GM23338 (cell line): Measurements from ENCODE around the gene NPHP4. TPM values are rescaled to one million over a fixed set of nuclear protein-coding genes. Genes with fewer than 3 reads are reported as not detected.

Source experiments
- ATAC-seq: fragments of 200-7000 bp; cut with Tn5 transposase; 3 replicates; pipeline ENCODE4 v1.9.1; 2020
- DNase-seq: peaks from one replicate; pipeline ENCODE4 v3.0.0-alpha.2; 2015; ENCODE audit warnings: low spot score
- H2AFZ ChIP-seq: fragments of 200-600 bp; sonication (generic); 2 replicates; pipeline ENCODE4 v1.8.0; 2016; ENCODE audit warnings: antibody characterized with exemption, mild to moderate bottlenecking, moderate library complexity
- H3F3A ChIP-seq: fragments of 200-600 bp; sonication (generic); replicated peaks from 2 replicates; pipeline ENCODE4 v1.8.0; 2017; ENCODE audit warnings: antibody characterized with exemption, mixed run types, low read depth
- H3K27ac ChIP-seq: fragments of 200-600 bp; sonication (generic); 2 replicates; pipeline ENCODE4 v1.6.1; 2016; ENCODE audit warnings: low read depth
- H3K27me3 ChIP-seq: fragments of 200-600 bp; sonication (generic); 2 replicates; pipeline ENCODE4 v1.8.0; 2016; ENCODE audit warnings: mild to moderate bottlenecking, mixed run types, moderate library complexity; ENCODE audit not compliant: insufficient read depth
- H3K36me3 ChIP-seq: fragments of 200-600 bp; sonication (generic); 2 replicates; pipeline ENCODE4 v1.8.0; 2016; ENCODE audit warnings: mild to moderate bottlenecking; ENCODE audit not compliant: insufficient read depth
- H3K4me1 ChIP-seq: fragments of 200-600 bp; sonication (generic); 2 replicates; pipeline ENCODE4 v1.8.0; 2016; ENCODE audit warnings: mild to moderate bottlenecking, moderate library complexity; ENCODE audit not compliant: insufficient read depth
- H3K4me2 ChIP-seq: fragments of 200-600 bp; sonication (generic); 2 replicates; pipeline ENCODE4 v1.7.1; 2017; ENCODE audit warnings: mixed run types
- H3K4me3 ChIP-seq: fragments of 200-600 bp; sonication (generic); 2 replicates; pipeline ENCODE4 v1.6.1; 2016; ENCODE audit warnings: mixed run types
- H3K79me2 ChIP-seq: fragments of 200-600 bp; sonication (generic); replicated peaks from 2 replicates; pipeline ENCODE4 v1.8.0; 2017; ENCODE audit warnings: mild to moderate bottlenecking; ENCODE audit not compliant: insufficient read depth
- H3K9me2 ChIP-seq: fragments of 200-600 bp; sonication (generic); 2 replicates; pipeline ENCODE4 v1.8.0; 2017; ENCODE audit not compliant: insufficient read depth
- H4K20me1 ChIP-seq: fragments of 200-600 bp; sonication (generic); replicated peaks from 2 replicates; pipeline ENCODE4 v1.8.0; 2017; ENCODE audit warnings: mild to moderate bottlenecking; ENCODE audit not compliant: insufficient read depth
- H3K27ac Mint-ChIP-seq: 2 replicates; pipeline ENCODE4 v1.8.0; 2020; ENCODE audit warnings: inconsistent platforms, mild to moderate bottlenecking, moderate library complexity, mixed read lengths
- H3K27me3 Mint-ChIP-seq: 3 replicates; pipeline ENCODE4 v1.8.0; 2022; ENCODE audit warnings: low read depth, mild to moderate bottlenecking, moderate library complexity, mixed read lengths, inconsistent platforms; ENCODE audit not compliant: insufficient read depth, poor library complexity
- H3K36me3 Mint-ChIP-seq: 3 replicates; pipeline ENCODE4 v1.8.0; 2021; ENCODE audit warnings: low read depth, mild to moderate bottlenecking, inconsistent platforms, moderate library complexity, mixed read lengths
- H3K4me1 Mint-ChIP-seq: 3 replicates; pipeline ENCODE4 v1.8.0; 2020; ENCODE audit warnings: mild to moderate bottlenecking, inconsistent platforms, mixed read lengths
- H3K4me3 Mint-ChIP-seq: 3 replicates; pipeline ENCODE4 v1.8.0; 2021; ENCODE audit warnings: moderate library complexity, mild to moderate bottlenecking, inconsistent platforms, mixed read lengths
- H3K9me3 Mint-ChIP-seq: 3 replicates; pipeline ENCODE4 v1.8.0; 2020; ENCODE audit warnings: moderate library complexity, mild to moderate bottlenecking, inconsistent platforms, mixed read lengths
- CREB1 ChIP-seq: fragments of 250-450 bp; sonication (Bioruptor Pico); IDR thresholded peaks from 2 replicates; pipeline ENCODE4 v1.5.0; 2020; ENCODE audit warnings: low read depth, mild to moderate bottlenecking, moderate library complexity
- CTCF ChIP-seq, 2 experiments: fragments of 200-600 bp in 1 of 2; sonication (generic) in 1 of 2; conservative IDR thresholded peaks; 2 replicates each; pipeline versions ENCODE4 v1.5.1 to v1.6.1; 2016 to 2017; ENCODE audit warnings: antibody characterized with exemption in 2 of 2, low read depth in 2 of 2, mild to moderate bottlenecking in 2 of 2, moderate library complexity in 1 of 2
- POLR2AphosphoS5 ChIP-seq: IDR thresholded peaks from 2 replicates; pipeline ENCODE4 v1.6.1; 2016; ENCODE audit warnings: antibody characterized with exemption, low read depth
- STAT1 ChIP-seq: IDR thresholded peaks from one replicate; pipeline ENCODE4 v1.6.1; 2016; ENCODE audit warnings: antibody characterized with exemption; ENCODE audit not compliant: unreplicated experiment
- polyA plus RNA-seq: library from polyadenylated mRNA; unstranded; fragments of >200 nt; fragmentation: Nextera tagmentation; extraction: Ambion mirVana; gene quantifications from 2 replicates; pipeline ENCODE4 v1.2.1, GENCODE V29; 2016
- total RNA-seq: library from RNA; depleted of rRNA; stranded (reverse); fragments of >200 nt; shearing (Covaris generic); gene quantifications from 2 replicates; pipeline ENCODE4 v1.2.3, GENCODE V29; 2014
- TF ChIP-seq, protein P1 (sequence below): fragments of 250-450 bp; sonication (Bioruptor Pico); IDR thresholded peaks from 2 replicates; pipeline ENCODE4 v1.5.0; 2020; ENCODE audit warnings: mild to moderate bottlenecking, moderate library complexity

The NPHP4 gene
- total and polyA plus RNA-seq, 2 experiments from 2014 or later: 2.5 to 12.4 TPM

- Mint-ChIP-seq H3K27ac (no peak overlapping the region), H3K27me3 (peaks cover 2% of the 10 kb centered on the region), H3K9me3 (no peaks in the 10 kb centered on the region), H3K4me3 (no peak overlapping the region), H3K4me1 (peaks cover 16% of the 10 kb centered on the region), H3K36me3 (peaks cover 9% of the 10 kb centered on the region; the same call in 2 of the 3 replicates)
- H4K20me1 ChIP-seq: 0 out of 2 replicates have a peak, but pooled peaks cover 2% of the 10 kb centered on the region
- H3K27ac ChIP-seq: no peak overlapping the region
- H3K4me2 ChIP-seq: no peak overlapping the region
- TF ChIP-seq, protein P1, sequence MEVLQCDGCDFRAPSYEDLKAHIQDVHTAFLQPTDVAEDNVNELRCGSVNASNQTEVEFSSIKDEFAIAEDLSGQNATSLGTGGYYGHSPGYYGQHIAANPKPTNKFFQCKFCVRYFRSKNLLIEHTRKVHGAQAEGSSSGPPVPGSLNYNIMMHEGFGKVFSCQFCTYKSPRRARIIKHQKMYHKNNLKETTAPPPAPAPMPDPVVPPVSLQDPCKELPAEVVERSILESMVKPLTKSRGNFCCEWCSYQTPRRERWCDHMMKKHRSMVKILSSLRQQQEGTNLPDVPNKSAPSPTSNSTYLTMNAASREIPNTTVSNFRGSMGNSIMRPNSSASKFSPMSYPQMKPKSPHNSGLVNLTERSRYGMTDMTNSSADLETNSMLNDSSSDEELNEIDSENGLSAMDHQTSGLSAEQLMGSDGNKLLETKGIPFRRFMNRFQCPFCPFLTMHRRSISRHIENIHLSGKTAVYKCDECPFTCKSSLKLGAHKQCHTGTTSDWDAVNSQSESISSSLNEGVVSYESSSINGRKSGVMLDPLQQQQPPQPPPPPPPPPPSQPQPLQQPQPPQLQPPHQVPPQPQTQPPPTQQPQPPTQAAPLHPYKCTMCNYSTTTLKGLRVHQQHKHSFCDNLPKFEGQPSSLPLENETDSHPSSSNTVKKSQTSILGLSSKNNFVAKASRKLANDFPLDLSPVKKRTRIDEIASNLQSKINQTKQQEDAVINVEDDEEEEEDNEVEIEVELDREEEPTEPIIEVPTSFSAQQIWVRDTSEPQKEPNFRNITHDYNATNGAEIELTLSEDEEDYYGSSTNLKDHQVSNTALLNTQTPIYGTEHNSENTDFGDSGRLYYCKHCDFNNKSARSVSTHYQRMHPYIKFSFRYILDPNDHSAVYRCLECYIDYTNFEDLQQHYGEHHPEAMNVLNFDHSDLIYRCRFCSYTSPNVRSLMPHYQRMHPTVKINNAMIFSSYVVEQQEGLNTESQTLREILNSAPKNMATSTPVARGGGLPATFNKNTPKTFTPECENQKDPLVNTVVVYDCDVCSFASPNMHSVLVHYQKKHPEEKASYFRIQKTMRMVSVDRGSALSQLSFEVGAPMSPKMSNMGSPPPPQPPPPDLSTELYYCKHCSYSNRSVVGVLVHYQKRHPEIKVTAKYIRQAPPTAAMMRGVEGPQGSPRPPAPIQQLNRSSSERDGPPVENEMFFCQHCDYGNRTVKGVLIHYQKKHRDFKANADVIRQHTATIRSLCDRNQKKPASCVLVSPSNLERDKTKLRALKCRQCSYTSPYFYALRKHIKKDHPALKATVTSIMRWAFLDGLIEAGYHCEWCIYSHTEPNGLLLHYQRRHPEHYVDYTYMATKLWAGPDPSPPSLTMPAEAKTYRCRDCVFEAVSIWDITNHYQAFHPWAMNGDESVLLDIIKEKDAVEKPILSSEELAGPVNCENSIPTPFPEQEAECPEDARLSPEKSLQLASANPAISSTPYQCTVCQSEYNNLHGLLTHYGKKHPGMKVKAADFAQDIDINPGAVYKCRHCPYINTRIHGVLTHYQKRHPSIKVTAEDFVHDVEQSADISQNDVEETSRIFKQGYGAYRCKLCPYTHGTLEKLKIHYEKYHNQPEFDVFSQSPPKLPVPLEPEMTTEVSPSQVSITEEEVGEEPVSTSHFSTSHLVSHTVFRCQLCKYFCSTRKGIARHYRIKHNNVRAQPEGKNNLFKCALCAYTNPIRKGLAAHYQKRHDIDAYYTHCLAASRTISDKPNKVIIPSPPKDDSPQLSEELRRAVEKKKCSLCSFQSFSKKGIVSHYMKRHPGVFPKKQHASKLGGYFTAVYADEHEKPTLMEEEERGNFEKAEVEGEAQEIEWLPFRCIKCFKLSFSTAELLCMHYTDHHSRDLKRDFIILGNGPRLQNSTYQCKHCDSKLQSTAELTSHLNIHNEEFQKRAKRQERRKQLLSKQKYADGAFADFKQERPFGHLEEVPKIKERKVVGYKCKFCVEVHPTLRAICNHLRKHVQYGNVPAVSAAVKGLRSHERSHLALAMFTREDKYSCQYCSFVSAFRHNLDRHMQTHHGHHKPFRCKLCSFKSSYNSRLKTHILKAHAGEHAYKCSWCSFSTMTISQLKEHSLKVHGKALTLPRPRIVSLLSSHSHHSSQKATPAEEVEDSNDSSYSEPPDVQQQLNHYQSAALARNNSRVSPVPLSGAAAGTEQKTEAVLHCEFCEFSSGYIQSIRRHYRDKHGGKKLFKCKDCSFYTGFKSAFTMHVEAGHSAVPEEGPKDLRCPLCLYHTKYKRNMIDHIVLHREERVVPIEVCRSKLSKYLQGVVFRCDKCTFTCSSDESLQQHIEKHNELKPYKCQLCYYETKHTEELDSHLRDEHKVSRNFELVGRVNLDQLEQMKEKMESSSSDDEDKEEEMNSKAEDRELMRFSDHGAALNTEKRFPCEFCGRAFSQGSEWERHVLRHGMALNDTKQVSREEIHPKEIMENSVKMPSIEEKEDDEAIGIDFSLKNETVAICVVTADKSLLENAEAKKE: no peak
- TF ChIP-seq POLR2AphosphoS5: no peak
- TF ChIP-seq STAT1: no peak
- H3K36me3 ChIP-seq: no peaks in the 10 kb centered on the region
- no peak overlapping the region for H2AFZ ChIP-seq
- H3F3A ChIP-seq: no peaks in the 10 kb centered on the region
- peaks cover 2% of the 10 kb centered on the region; the same call in 1 of the 2 replicates for H3K79me2 ChIP-seq
- H3K27me3 ChIP-seq: no peaks in the 10 kb centered on the region
- no peak for DNase-seq
- H3K9me2 ChIP-seq: no peaks in the 10 kb centered on the region
- H3K4me3 ChIP-seq: no peak overlapping the region
- ATAC-seq: no peak
- H3K4me1 ChIP-seq: no peaks in the 10 kb centered on the region; the same call in 1 of the 2 replicates
Measured at GRCh38 chr1:5967351-5968160, 24.7 kb downstream of the NPHP4 start.

DNA sequence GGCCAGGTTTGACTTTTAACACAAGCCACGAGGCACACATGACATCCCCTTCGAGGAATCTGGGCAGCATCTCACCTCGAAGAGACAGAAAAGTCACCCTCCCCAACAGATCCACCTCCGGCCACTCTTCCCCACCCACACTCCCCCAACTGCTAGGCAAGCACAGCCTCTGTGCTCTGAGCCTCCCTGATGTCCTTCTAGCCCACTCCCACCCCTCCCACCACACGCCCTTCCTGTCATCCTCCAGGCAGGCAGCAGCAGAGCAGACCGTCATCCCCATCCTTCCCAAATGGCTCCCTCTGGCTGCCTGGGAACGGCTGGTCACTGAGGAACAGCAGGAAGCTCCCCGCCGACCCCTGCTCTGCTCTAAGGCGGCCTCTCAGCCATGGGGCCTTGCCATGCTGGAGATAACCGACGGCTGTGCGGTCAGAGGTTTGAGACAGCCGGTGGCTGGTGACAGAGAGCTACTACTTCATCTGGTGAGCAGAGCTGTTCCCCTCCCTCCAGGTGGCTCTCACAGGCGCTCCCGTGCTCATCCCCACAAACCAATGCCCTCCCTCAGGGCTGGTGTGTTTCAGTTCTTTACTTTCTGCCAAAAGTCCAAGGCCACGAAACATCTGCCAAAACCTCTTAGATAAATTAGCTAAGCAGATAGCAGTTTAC, 25.6 kb downstream of the NPHP4 start:
- Histone ChIP-seq H3K27me3 (no peaks in the 10 kb centered on the region), H3F3A (no peaks in the 10 kb centered on the region), H3K4me1 (no peaks in the 10 kb centered on the region; the same call in 1 of the 2 replicates), H3K36me3 (no peaks in the 10 kb centered on the region), H3K27ac (no peak overlapping the region), H3K4me3 (no peak overlapping the region), H3K4me2 (no peak overlapping the region), H3K9me2 (no peaks in the 10 kb centered on the region), H4K20me1 (0 out of 2 replicates have a peak, but pooled peaks cover 2% of the 10 kb centered on the region), H2AFZ (no peak overlapping the region), H3K79me2 (no peaks in the 10 kb centered on the region)
- peaks cover 16% of the 10 kb centered on the region for H3K4me1 Mint-ChIP-seq
- H3K4me3 Mint-ChIP-seq: no peak overlapping the region
- peaks cover 10% of the 10 kb centered on the region; the same call in 2 of the 3 replicates for H3K36me3 Mint-ChIP-seq
- no peaks in the 10 kb centered on the region for H3K9me3 Mint-ChIP-seq
- DNase-seq: no peak
- no peak overlapping the region for H3K27ac Mint-ChIP-seq
- ATAC-seq: peak; percentile 26; the same call in 1 of the 3 replicates
- TF ChIP-seq CREB1: no peak
- no peak for TF ChIP-seq POLR2AphosphoS5
- TF ChIP-seq CTCF (conservative IDR thresholded peaks at IDR 0.05; ENCODE audit: low read depth in 2 of 2): 0 out of 4 replicates have a peak, but pooled peaks of 1 of the 2 experiments have one; percentile 13
- peaks cover 2% of the 10 kb centered on the region for H3K27me3 Mint-ChIP-seq
